ENCODE results near the gene CES2.

CES2 gene

DNA sequence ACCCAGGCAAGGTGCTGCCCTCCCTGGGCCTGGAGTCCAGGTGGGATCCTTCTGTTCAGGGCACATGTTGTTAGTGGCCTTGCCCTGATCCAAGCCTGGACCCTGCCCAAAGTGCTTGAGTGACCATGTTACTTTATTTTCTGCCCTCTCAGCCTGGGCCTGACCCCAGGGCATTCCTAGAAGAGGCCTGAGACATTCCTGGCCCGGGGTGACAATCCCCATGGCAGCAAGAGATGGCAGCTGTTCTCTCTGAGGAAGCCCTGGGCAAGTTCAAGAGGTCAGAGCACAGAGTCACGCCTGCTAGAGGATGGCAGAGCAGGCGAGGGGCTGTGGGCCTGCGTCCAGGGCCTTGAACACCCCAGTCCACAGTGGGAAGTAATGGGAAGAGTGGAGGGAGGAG lies 21.6 kb upstream of the CES2 start:
- DNase-seq: no peak
- H3K36me3 ChIP-seq (ENCODE audit: control insufficient read depth, insufficient read depth, low read length): no peaks in the 10 kb centered on the region
- H3K4me3 ChIP-seq (ENCODE audit: low read length): no peak overlapping the region
- no peaks in the 10 kb centered on the region for H3K79me2 ChIP-seq (ENCODE audit: control insufficient read depth, insufficient read depth, low read length)
- H3K4me2 ChIP-seq (ENCODE audit: low read length): no peak overlapping the region
- no peak overlapping the region for H4K8ac ChIP-seq (ENCODE audit: low read depth, low read length)
- no peak overlapping the region for H3K23ac ChIP-seq (ENCODE audit: low read length)
- H2BK5ac ChIP-seq (ENCODE audit: low read length): no peak overlapping the region
- WGBS (ENCODE audit: extremely low coverage, insufficient coverage, low lambda C conversion rate): no CpG with 5 or more reads among the region's 4 CpGs
- no peak overlapping the region for H3K4ac ChIP-seq (ENCODE audit: low read depth, low read length)
- H3K27me3 ChIP-seq (ENCODE audit: insufficient read depth, low read length, poor library complexity): no peaks in the 10 kb centered on the region
- no peak overlapping the region for H3K9ac ChIP-seq (ENCODE audit: low read length)
- no peak overlapping the region for H2BK15ac ChIP-seq (replicated peaks; ENCODE audit: low read depth)
- no peaks in the 10 kb centered on the region for H3K79me1 ChIP-seq (ENCODE audit: low read length)
- H3K4me1 ChIP-seq (ENCODE audit: control insufficient read depth, low read depth, low read length): no peaks in the 10 kb centered on the region
- H2AK5ac ChIP-seq (ENCODE audit: low read length): no peak overlapping the region
- H3K27ac ChIP-seq (ENCODE audit: low read depth, low read length): no peak overlapping the region
- no peak overlapping the region for H3K56ac ChIP-seq (ENCODE audit: low read length)
- no peak overlapping the region for H3K18ac ChIP-seq (ENCODE audit: low read length)
- H2BK120ac ChIP-seq (ENCODE audit: low read depth, low read length): no peak overlapping the region
- no peak overlapping the region for H4K5ac ChIP-seq (ENCODE audit: low read length)

DNA sequence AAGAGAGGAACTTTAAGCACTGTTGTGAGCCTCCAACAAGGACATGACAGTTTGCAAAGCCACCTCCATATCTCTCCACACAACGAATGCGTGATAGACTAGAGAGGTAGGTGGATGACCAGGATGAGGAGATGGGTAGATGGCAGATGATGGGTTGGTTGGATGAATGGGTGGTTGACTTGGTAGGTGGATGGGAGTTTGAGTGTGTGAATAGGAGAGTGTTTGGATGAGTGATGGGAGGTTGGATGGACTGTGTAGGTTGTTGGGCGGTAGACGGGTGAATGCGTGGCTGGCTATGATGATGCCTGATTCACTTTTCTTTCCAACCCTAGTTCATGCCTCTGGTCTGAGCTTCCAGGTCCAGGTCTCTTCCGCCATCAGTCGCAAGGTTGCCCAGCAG lies 20.8 kb upstream of the CES2 start:
- H3K27me3 ChIP-seq (ENCODE audit: insufficient read depth, low read length, poor library complexity): no peaks in the 10 kb centered on the region
- 100% methylated on average over 1 of the region's 7 CpGs for WGBS (ENCODE audit: extremely low coverage, insufficient coverage, low lambda C conversion rate)
- H3K36me3 ChIP-seq (ENCODE audit: control insufficient read depth, insufficient read depth, low read length): no peaks in the 10 kb centered on the region

DNA sequence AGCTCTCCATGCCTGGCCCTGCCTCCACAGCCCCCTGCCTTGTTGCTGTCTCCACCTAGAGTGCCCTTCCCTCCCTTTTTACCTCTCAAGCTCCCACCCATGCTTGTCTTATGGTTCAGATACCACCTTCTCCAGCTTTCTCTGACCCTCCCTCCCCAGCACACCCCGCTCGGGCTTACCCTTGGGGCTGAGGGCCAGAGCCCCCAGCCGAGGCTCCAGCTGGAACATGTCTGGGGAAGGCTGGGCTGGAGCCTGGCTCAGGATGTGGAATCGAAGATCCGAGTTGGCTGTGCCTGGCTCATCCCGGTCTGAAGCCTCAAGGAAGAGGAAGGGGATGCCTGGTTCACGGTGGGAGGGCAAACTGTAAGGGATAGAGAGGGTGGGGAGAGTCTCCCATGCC lies 20.3 kb upstream of the CES2 start:
- no peaks in the 10 kb centered on the region for H3K4me1 ChIP-seq (ENCODE audit: control insufficient read depth, low read depth, low read length)
- no peak overlapping the region for H3K4me3 ChIP-seq (ENCODE audit: low read length)
- H3K4me2 ChIP-seq (ENCODE audit: low read length): no peak overlapping the region
- no peak for DNase-seq
- H3K27me3 ChIP-seq (ENCODE audit: insufficient read depth, low read length, poor library complexity): no peaks in the 10 kb centered on the region
- no peak overlapping the region for H2BK120ac ChIP-seq (ENCODE audit: low read depth, low read length)
- H3K27ac ChIP-seq (ENCODE audit: low read depth, low read length): no peak overlapping the region
- H3K36me3 ChIP-seq (ENCODE audit: control insufficient read depth, insufficient read depth, low read length): no peaks in the 10 kb centered on the region
- no peaks in the 10 kb centered on the region for H3K79me2 ChIP-seq (ENCODE audit: control insufficient read depth, insufficient read depth, low read length)
- H3K4ac ChIP-seq (ENCODE audit: low read depth, low read length): no peak overlapping the region
- H3K56ac ChIP-seq (ENCODE audit: low read length): no peak overlapping the region
- no peak overlapping the region for H2BK15ac ChIP-seq (replicated peaks; ENCODE audit: low read depth)
- no peak overlapping the region for H3K18ac ChIP-seq (ENCODE audit: low read length)
- H2AK5ac ChIP-seq (ENCODE audit: low read length): no peak overlapping the region
- no peak overlapping the region for H2BK5ac ChIP-seq (ENCODE audit: low read length)
- H3K79me1 ChIP-seq (ENCODE audit: low read length): no peaks in the 10 kb centered on the region
- H4K8ac ChIP-seq (ENCODE audit: low read depth, low read length): no peak overlapping the region
- no peak overlapping the region for H3K9ac ChIP-seq (ENCODE audit: low read length)
- no peak overlapping the region for H3K23ac ChIP-seq (ENCODE audit: low read length)
- WGBS (ENCODE audit: extremely low coverage, insufficient coverage, low lambda C conversion rate): no CpG with 5 or more reads among the region's 7 CpGs
- no peak overlapping the region for H4K5ac ChIP-seq (ENCODE audit: low read length)

More for the DNA sequence above, 20.8 kb upstream of the CES2 start:
- Histone ChIP-seq H3K79me2 (ENCODE audit: control insufficient read depth, insufficient read depth, low read length) (no peaks in the 10 kb centered on the region), H2BK5ac (ENCODE audit: low read length) (no peak overlapping the region), H2AK5ac (ENCODE audit: low read length) (no peak overlapping the region), H2BK120ac (ENCODE audit: low read depth, low read length) (no peak overlapping the region), H3K18ac (ENCODE audit: low read length) (no peak overlapping the region), H3K4me1 (ENCODE audit: control insufficient read depth, low read depth, low read length) (no peaks in the 10 kb centered on the region), H4K5ac (ENCODE audit: low read length) (no peak overlapping the region), H3K27ac (ENCODE audit: low read depth, low read length) (no peak overlapping the region), H3K4ac (ENCODE audit: low read depth, low read length) (no peak overlapping the region), H3K23ac (ENCODE audit: low read length) (no peak overlapping the region), H3K79me1 (ENCODE audit: low read length) (no peaks in the 10 kb centered on the region), H3K4me2 (ENCODE audit: low read length) (no peak overlapping the region), H3K56ac (ENCODE audit: low read length) (no peak overlapping the region), H2BK15ac (replicated peaks; ENCODE audit: low read depth) (no peak overlapping the region), H3K4me3 (ENCODE audit: low read length) (no peak overlapping the region), H3K9ac (ENCODE audit: low read length) (no peak overlapping the region), H4K8ac (ENCODE audit: low read depth, low read length) (no peak overlapping the region)
- DNase-seq: no peak

DNA sequence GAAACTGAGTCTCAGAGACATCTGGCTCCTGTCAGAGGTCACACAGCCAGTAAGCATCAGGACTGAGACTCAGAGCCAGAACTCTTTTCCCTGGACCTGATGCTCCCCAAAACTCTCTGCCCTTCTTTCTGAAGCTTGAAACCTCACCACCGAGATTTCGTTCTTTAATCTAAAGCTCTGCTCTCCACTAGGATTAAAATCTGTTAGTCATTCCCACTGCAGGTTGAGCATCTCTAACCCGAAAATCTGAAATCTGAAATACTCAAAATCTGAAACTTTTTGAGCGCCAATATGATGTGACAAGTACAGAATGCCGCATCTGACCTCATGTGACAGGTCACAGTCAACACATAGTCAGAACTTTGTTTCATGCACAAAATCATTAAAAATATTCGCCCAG lies 18.8 kb upstream of the CES2 start:
- Histone ChIP-seq H3K27ac (ENCODE audit: low read depth, low read length) (no peak overlapping the region), H2AK5ac (ENCODE audit: low read length) (no peak overlapping the region), H3K23ac (ENCODE audit: low read length) (no peak overlapping the region), H2BK15ac (replicated peaks; ENCODE audit: low read depth) (no peak overlapping the region), H2BK120ac (ENCODE audit: low read depth, low read length) (no peak overlapping the region), H3K56ac (ENCODE audit: low read length) (no peak overlapping the region), H3K27me3 (ENCODE audit: insufficient read depth, low read length, poor library complexity) (no peaks in the 10 kb centered on the region), H4K8ac (ENCODE audit: low read depth, low read length) (no peak overlapping the region), H3K4ac (ENCODE audit: low read depth, low read length) (no peak overlapping the region), H3K79me2 (ENCODE audit: control insufficient read depth, insufficient read depth, low read length) (no peaks in the 10 kb centered on the region), H3K4me3 (ENCODE audit: low read length) (no peak overlapping the region), H3K9ac (ENCODE audit: low read length) (no peak overlapping the region), H3K18ac (ENCODE audit: low read length) (no peak overlapping the region), H3K79me1 (ENCODE audit: low read length) (no peaks in the 10 kb centered on the region), H3K4me2 (ENCODE audit: low read length) (no peak overlapping the region), H3K36me3 (ENCODE audit: control insufficient read depth, insufficient read depth, low read length) (no peaks in the 10 kb centered on the region), H3K4me1 (ENCODE audit: control insufficient read depth, low read depth, low read length) (no peaks in the 10 kb centered on the region), H4K5ac (ENCODE audit: low read length) (no peak overlapping the region), H2BK5ac (ENCODE audit: low read length) (no peak overlapping the region)
- no CpG with 5 or more reads among the region's 6 CpGs for WGBS (ENCODE audit: extremely low coverage, insufficient coverage, low lambda C conversion rate)
- DNase-seq: no peak

DNA sequence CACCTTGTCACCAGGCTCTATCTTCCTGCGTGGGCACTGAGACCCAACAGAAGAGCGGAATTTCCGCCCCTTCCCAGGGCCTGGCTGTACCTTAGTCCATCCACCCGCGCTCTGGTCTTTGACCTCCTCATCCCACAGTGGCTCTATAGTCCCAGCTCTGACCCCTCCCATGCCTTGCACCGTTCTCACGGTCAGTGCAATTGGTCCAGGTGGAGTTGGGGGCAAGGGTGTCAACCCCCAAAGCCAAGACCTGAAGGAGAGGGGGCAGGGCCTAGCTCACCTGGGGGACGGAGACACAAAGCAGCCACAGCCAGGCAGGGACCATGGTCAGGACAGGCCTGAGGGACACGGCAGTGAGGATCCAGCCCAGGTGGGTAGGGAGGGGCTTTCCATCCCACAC lies 17.6 kb upstream of the CES2 start:
- Histone ChIP-seq H4K5ac (ENCODE audit: low read length) (no peak overlapping the region), H3K23ac (ENCODE audit: low read length) (no peak overlapping the region), H3K56ac (ENCODE audit: low read length) (no peak overlapping the region), H3K27me3 (ENCODE audit: insufficient read depth, low read length, poor library complexity) (no peaks in the 10 kb centered on the region), H3K79me1 (ENCODE audit: low read length) (no peaks in the 10 kb centered on the region), H3K4me1 (ENCODE audit: control insufficient read depth, low read depth, low read length) (no peaks in the 10 kb centered on the region), H2BK120ac (ENCODE audit: low read depth, low read length) (no peak overlapping the region), H3K18ac (ENCODE audit: low read length) (no peak overlapping the region), H3K79me2 (ENCODE audit: control insufficient read depth, insufficient read depth, low read length) (no peaks in the 10 kb centered on the region), H2AK5ac (ENCODE audit: low read length) (no peak overlapping the region), H3K4me3 (ENCODE audit: low read length) (no peak overlapping the region), H4K8ac (ENCODE audit: low read depth, low read length) (no peak overlapping the region), H2BK15ac (replicated peaks; ENCODE audit: low read depth) (no peak overlapping the region), H2BK5ac (ENCODE audit: low read length) (no peak overlapping the region), H3K9ac (ENCODE audit: low read length) (no peak overlapping the region), H3K4me2 (ENCODE audit: low read length) (no peak overlapping the region), H3K4ac (ENCODE audit: low read depth, low read length) (no peak overlapping the region), H3K27ac (ENCODE audit: low read depth, low read length) (no peak overlapping the region), H3K36me3 (ENCODE audit: control insufficient read depth, insufficient read depth, low read length) (no peaks in the 10 kb centered on the region)
- no peak for DNase-seq
- WGBS (ENCODE audit: extremely low coverage, insufficient coverage, low lambda C conversion rate): no CpG with 5 or more reads among the region's 9 CpGs

DNA sequence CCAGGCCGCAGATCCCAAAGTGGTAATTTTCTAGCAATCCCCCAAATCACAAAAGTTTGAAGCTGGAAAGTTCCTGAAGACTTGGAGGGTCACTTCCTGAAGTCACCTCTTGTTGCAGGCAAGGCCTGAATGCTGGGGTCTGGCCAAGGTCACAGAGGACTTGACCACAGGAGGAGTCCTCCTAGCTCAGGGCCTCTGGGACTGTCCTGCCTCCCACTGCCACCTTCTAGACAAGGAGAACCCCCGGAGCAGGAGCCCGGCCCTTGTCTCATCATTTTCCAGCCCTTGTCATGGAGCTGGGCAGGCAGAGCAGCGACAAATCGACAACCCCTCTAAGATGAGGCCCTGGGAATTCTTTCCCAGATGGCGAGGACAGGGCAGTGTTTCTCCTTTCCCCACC lies 17.0 kb upstream of the CES2 start:
- Histone ChIP-seq H3K56ac (ENCODE audit: low read length) (no peak overlapping the region), H3K27ac (ENCODE audit: low read depth, low read length) (no peak overlapping the region), H3K18ac (ENCODE audit: low read length) (no peak overlapping the region), H3K79me1 (ENCODE audit: low read length) (no peaks in the 10 kb centered on the region), H2BK5ac (ENCODE audit: low read length) (no peak overlapping the region), H3K36me3 (ENCODE audit: control insufficient read depth, insufficient read depth, low read length) (no peaks in the 10 kb centered on the region), H3K4me1 (ENCODE audit: control insufficient read depth, low read depth, low read length) (no peaks in the 10 kb centered on the region), H3K4ac (ENCODE audit: low read depth, low read length) (no peak overlapping the region), H3K4me2 (ENCODE audit: low read length) (no peak overlapping the region), H3K23ac (ENCODE audit: low read length) (no peak overlapping the region), H3K9ac (ENCODE audit: low read length) (no peak overlapping the region), H2BK15ac (replicated peaks; ENCODE audit: low read depth) (no peak overlapping the region), H3K79me2 (ENCODE audit: control insufficient read depth, insufficient read depth, low read length) (no peaks in the 10 kb centered on the region), H3K27me3 (ENCODE audit: insufficient read depth, low read length, poor library complexity) (no peaks in the 10 kb centered on the region), H4K8ac (ENCODE audit: low read depth, low read length) (no peak overlapping the region), H4K5ac (ENCODE audit: low read length) (no peak overlapping the region), H2AK5ac (ENCODE audit: low read length) (no peak overlapping the region), H3K4me3 (ENCODE audit: low read length) (no peak overlapping the region), H2BK120ac (ENCODE audit: low read depth, low read length) (no peak overlapping the region)
- no peak for DNase-seq
- no CpG with 5 or more reads among the region's 6 CpGs for WGBS (ENCODE audit: extremely low coverage, insufficient coverage, low lambda C conversion rate)

Measured in mesendoderm (in vitro differentiated cells).